K562 (cell line): Measurements from ENCODE around the gene ATP5F1D. TPM values are rescaled to one million over a fixed set of nuclear protein-coding genes. Genes with fewer than 3 reads are reported as not detected.

Experiments used
- ESRRA ChIP-seq: fragments of 450-650 bp; IDR thresholded peaks from 2 replicates; pipeline ENCODE4 v1.6.1; 2014; ENCODE audit warnings: low read depth, mild to moderate bottlenecking, moderate library complexity, borderline replicate concordance
- EZH2 ChIP-seq: IDR thresholded peaks from 2 replicates; pipeline ENCODE4 v1.6.1; 2012; ENCODE audit warnings: low read depth, mild to moderate bottlenecking, inconsistent platforms, low read length, borderline replicate concordance
- MAFF ChIP-seq: IDR thresholded peaks from 2 replicates; pipeline ENCODE4 v1.6.1; 2012; ENCODE audit warnings: low read length, improper control_type of control experiment
- MEF2D ChIP-seq: conservative IDR thresholded peaks from 2 replicates; pipeline ENCODE4 v1.6.1; 2016; ENCODE audit warnings: low read depth, missing genetic modification characterization, missing compliant biosample characterization
- NFATC3 ChIP-seq: fragments of 450-650 bp; IDR thresholded peaks from 2 replicates; pipeline ENCODE4 v1.6.1; 2017; ENCODE audit warnings: mild to moderate bottlenecking
- TAF1 ChIP-seq: IDR thresholded peaks from 2 replicates; pipeline ENCODE4 v1.6.1; 2011; ENCODE audit warnings: mild to moderate bottlenecking, low read length, moderate library complexity; ENCODE audit not compliant: insufficient read depth, control insufficient read depth, severe bottlenecking; ENCODE audit errors: extremely low read depth
- TARDBP ChIP-seq: fragments of 450-650 bp; IDR thresholded peaks from 2 replicates; pipeline ENCODE4 v1.6.1; 2016
- XRCC5 ChIP-seq: fragments of 200-400 bp; formaldehyde crosslinking; IDR thresholded peaks from 2 replicates; pipeline ENCODE4 v1.6.1; 2017; ENCODE audit warnings: low read depth, mild to moderate bottlenecking, low read length
- ZNF507 ChIP-seq: conservative IDR thresholded peaks from 2 replicates; pipeline ENCODE4 v1.6.1; 2017; ENCODE audit warnings: missing genetic modification characterization, missing compliant biosample characterization
- polyA plus RNA-seq, 8 experiments: library from polyadenylated mRNA; depleted of rRNA in 4 of 8; stranded (reverse) in 5 of 8; unstranded in 3 of 8; fragments of >200 nt; fragmentation: Nextera tagmentation in 2 of 8; fragmentation: Illumina TruSeq in 1 of 8; extraction: Ambion mirVana in 2 of 8; extraction: Trizol in 1 of 8; gene quantifications; 2 replicates each; pipeline versions ENCODE4 v1.2.1 to v1.2.3, GENCODE V29; 2011 to 2014; ENCODE audit warnings: inconsistent platforms in 1 of 8, missing spikeins in 1 of 8
- total RNA-seq, 7 experiments: library from RNA; depleted of rRNA in 6 of 7; stranded (reverse); fragments of >200 nt in 6 of 7; fragmentation: Illumina TruSeq in 2 of 7; extraction: Trizol in 2 of 7; gene quantifications; 2 replicates each; pipeline versions ENCODE4 v1.2.1 to v1.2.3, GENCODE V29; 2011 to 2021; ENCODE audit warnings: low replicate concordance in 1 of 7
- TF ChIP-seq, protein P1 (sequence below), 2 experiments: fragments of 150-350 bp in 1 of 2; IDR thresholded peaks; 2 replicates each; pipeline ENCODE4 v1.6.1; 2012 to 2016; ENCODE audit warnings: low read depth in 2 of 2, low read length in 2 of 2, mild to moderate bottlenecking in 1 of 2, moderate library complexity in 1 of 2
- TF ChIP-seq, protein P2 (sequence below): sonication (generic); IDR thresholded peaks from 2 replicates; pipeline ENCODE4 v1.6.1; 2016
- TF ChIP-seq, protein P3 (sequence below): sonication (generic); formaldehyde crosslinking; IDR thresholded peaks from 2 replicates; pipeline ENCODE4 v1.8.0; 2022; ENCODE audit warnings: mild to moderate bottlenecking, missing genetic modification reagents
- TF ChIP-seq, protein P4 (sequence below): fragments of 200-800 bp; sonication (Bioruptor generic); IDR thresholded peaks from 2 replicates; pipeline ENCODE4 v1.6.1; 2017; ENCODE audit warnings: missing genetic modification characterization, missing compliant biosample characterization
- TF ChIP-seq, protein P5 (sequence below): sonication (generic); formaldehyde crosslinking; IDR thresholded peaks from 2 replicates; pipeline ENCODE4 v1.8.0; 2022; ENCODE audit warnings: mild to moderate bottlenecking, missing genetic modification reagents
- TF ChIP-seq, protein P6 (sequence below): fragments of 250-450 bp; sonication (Bioruptor Pico); IDR thresholded peaks from 2 replicates; pipeline ENCODE4 v1.9.0; 2021; ENCODE audit warnings: mild to moderate bottlenecking
- TF ChIP-seq, protein P7 (sequence below): fragments of 450-650 bp; formaldehyde crosslinking; IDR thresholded peaks from 2 replicates; pipeline ENCODE4 v1.4.0; 2022; ENCODE audit warnings: mild to moderate bottlenecking, moderate library complexity

ATP5F1D gene
- total and polyA plus RNA-seq, 9 of the 15 experiments (the other 6 are each of a cell fraction or from before 2014, with no cell fraction given), result 3.9 to 409 (median 36.8) TPM

DNA sequence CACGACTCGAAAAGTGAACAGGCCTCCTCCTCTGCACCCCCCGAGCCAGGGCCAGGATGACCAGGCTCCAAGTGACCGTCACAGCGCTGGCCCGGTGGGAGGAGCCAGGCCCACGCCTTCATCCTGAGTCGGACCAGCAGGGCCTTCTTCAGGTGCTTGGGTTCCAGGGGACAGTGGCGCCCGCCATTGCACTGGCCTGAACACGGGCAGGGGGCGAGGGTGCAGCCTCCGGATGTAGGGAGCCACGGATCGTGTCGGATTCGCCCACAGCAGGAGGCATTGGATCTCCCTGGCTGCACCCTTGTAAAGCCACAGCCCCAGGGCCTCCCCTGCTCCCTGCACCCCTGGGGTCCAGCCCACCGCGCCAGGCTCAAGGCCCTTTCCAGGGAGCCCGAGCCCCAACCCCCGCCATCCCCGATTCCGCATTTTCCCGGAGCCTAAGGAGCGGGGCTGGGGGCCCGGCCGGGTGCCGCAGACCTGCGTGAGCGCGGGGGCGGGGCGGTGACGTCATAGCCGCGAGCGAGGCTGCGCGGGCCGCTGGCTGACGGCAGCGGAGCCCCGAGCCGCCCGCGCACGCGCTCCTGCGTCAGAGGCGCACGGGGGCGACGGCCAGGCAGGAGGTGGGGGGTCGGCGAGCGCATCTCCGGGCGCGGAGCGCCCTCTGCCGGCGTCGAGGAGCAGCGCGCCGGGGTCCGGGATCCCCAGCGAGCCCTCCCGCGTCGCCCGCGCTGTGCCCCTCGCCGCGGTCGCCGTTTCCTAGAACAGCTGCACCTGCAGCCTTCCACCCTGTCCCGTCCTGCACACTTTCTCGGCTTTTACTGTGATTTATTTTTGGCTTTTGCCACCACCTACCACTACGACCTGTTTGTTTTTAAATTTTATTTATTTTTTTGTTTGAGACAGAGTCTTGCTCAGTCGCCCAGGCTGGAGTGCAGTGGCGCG, 1.5 kb upstream of the ATP5F1D start (continued):
- TF ChIP-seq ESRRA, result peak; percentile 66; the same call in 1 of the 2 replicates
- TF ChIP-seq MAFF, result no peak
- TF ChIP-seq, protein P1, sequence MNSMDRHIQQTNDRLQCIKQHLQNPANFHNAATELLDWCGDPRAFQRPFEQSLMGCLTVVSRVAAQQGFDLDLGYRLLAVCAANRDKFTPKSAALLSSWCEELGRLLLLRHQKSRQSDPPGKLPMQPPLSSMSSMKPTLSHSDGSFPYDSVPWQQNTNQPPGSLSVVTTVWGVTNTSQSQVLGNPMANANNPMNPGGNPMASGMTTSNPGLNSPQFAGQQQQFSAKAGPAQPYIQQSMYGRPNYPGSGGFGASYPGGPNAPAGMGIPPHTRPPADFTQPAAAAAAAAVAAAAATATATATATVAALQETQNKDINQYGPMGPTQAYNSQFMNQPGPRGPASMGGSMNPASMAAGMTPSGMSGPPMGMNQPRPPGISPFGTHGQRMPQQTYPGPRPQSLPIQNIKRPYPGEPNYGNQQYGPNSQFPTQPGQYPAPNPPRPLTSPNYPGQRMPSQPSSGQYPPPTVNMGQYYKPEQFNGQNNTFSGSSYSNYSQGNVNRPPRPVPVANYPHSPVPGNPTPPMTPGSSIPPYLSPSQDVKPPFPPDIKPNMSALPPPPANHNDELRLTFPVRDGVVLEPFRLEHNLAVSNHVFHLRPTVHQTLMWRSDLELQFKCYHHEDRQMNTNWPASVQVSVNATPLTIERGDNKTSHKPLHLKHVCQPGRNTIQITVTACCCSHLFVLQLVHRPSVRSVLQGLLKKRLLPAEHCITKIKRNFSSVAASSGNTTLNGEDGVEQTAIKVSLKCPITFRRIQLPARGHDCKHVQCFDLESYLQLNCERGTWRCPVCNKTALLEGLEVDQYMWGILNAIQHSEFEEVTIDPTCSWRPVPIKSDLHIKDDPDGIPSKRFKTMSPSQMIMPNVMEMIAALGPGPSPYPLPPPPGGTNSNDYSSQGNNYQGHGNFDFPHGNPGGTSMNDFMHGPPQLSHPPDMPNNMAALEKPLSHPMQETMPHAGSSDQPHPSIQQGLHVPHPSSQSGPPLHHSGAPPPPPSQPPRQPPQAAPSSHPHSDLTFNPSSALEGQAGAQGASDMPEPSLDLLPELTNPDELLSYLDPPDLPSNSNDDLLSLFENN (IDR thresholded peaks at IDR 0.05; ENCODE audit: low read depth in 2 of 2, low read length in 2 of 2), result 0 out of 4 replicates have a peak, but pooled peaks of 1 of the 2 experiments have one; percentile 33
- TF ChIP-seq, protein P2, sequence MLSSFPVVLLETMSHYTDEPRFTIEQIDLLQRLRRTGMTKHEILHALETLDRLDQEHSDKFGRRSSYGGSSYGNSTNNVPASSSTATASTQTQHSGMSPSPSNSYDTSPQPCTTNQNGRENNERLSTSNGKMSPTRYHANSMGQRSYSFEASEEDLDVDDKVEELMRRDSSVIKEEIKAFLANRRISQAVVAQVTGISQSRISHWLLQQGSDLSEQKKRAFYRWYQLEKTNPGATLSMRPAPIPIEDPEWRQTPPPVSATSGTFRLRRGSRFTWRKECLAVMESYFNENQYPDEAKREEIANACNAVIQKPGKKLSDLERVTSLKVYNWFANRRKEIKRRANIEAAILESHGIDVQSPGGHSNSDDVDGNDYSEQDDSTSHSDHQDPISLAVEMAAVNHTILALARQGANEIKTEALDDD, result no peak
- peak; percentile 15 for TF ChIP-seq TAF1
- no peak for TF ChIP-seq ZNF507 (tag)
- TF ChIP-seq, protein P3, sequence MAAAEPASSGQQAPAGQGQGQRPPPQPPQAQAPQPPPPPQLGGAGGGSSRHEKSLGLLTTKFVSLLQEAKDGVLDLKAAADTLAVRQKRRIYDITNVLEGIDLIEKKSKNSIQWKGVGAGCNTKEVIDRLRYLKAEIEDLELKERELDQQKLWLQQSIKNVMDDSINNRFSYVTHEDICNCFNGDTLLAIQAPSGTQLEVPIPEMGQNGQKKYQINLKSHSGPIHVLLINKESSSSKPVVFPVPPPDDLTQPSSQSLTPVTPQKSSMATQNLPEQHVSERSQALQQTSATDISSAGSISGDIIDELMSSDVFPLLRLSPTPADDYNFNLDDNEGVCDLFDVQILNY (CRISPR knock-in tag), result no peak
- TF ChIP-seq NFATC3, result no peak
- TF ChIP-seq TARDBP, result peak; percentile 91; the same call in 1 of the 2 replicates
- TF ChIP-seq, protein P4, sequence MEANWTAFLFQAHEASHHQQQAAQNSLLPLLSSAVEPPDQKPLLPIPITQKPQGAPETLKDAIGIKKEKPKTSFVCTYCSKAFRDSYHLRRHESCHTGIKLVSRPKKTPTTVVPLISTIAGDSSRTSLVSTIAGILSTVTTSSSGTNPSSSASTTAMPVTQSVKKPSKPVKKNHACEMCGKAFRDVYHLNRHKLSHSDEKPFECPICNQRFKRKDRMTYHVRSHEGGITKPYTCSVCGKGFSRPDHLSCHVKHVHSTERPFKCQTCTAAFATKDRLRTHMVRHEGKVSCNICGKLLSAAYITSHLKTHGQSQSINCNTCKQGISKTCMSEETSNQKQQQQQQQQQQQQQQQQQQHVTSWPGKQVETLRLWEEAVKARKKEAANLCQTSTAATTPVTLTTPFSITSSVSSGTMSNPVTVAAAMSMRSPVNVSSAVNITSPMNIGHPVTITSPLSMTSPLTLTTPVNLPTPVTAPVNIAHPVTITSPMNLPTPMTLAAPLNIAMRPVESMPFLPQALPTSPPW, result peak; percentile 96
- TF ChIP-seq, protein P5, sequence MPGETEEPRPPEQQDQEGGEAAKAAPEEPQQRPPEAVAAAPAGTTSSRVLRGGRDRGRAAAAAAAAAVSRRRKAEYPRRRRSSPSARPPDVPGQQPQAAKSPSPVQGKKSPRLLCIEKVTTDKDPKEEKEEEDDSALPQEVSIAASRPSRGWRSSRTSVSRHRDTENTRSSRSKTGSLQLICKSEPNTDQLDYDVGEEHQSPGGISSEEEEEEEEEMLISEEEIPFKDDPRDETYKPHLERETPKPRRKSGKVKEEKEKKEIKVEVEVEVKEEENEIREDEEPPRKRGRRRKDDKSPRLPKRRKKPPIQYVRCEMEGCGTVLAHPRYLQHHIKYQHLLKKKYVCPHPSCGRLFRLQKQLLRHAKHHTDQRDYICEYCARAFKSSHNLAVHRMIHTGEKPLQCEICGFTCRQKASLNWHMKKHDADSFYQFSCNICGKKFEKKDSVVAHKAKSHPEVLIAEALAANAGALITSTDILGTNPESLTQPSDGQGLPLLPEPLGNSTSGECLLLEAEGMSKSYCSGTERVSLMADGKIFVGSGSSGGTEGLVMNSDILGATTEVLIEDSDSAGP (CRISPR knock-in tag), result no peak
- no peak for TF ChIP-seq EZH2
- TF ChIP-seq, protein P6, sequence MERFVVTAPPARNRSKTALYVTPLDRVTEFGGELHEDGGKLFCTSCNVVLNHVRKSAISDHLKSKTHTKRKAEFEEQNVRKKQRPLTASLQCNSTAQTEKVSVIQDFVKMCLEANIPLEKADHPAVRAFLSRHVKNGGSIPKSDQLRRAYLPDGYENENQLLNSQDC, result no peak
- no peak for TF ChIP-seq XRCC5
- TF ChIP-seq, protein P7, sequence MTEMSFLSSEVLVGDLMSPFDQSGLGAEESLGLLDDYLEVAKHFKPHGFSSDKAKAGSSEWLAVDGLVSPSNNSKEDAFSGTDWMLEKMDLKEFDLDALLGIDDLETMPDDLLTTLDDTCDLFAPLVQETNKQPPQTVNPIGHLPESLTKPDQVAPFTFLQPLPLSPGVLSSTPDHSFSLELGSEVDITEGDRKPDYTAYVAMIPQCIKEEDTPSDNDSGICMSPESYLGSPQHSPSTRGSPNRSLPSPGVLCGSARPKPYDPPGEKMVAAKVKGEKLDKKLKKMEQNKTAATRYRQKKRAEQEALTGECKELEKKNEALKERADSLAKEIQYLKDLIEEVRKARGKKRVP, result 0 out of 2 replicates have a peak, but pooled peaks have one; percentile 44
- TF ChIP-seq MEF2D (tag), result no peak
